MM.1S (cell line): Measurements from ENCODE around the gene OSBP.

Source experiments
- EZH2 ChIP-seq: fragments of 300-600 bp; sonication (generic); optimal IDR thresholded peaks from 2 replicates; pipeline ENCODE3; 2017; ENCODE audit warnings: low read depth, mild to moderate bottlenecking, antibody characterized with exemption, low read length, mixed read lengths
- EZH2phosphoT487 ChIP-seq: fragments of 300-600 bp; sonication (generic); IDR thresholded peaks from 2 replicates; pipeline ENCODE4 v1.6.1; 2018; ENCODE audit warnings: antibody characterized with exemption, low read length
- TF ChIP-seq, protein P1 (sequence below): fragments of 300-600 bp; sonication (generic); IDR thresholded peaks from 2 replicates; pipeline ENCODE4 v1.5.1; 2016; ENCODE audit warnings: antibody characterized with exemption, low read length, mixed read lengths

GRCh38 chr11:59532620-59533019, 83.0 kb downstream of the OSBP start:
- TF ChIP-seq, protein P1, sequence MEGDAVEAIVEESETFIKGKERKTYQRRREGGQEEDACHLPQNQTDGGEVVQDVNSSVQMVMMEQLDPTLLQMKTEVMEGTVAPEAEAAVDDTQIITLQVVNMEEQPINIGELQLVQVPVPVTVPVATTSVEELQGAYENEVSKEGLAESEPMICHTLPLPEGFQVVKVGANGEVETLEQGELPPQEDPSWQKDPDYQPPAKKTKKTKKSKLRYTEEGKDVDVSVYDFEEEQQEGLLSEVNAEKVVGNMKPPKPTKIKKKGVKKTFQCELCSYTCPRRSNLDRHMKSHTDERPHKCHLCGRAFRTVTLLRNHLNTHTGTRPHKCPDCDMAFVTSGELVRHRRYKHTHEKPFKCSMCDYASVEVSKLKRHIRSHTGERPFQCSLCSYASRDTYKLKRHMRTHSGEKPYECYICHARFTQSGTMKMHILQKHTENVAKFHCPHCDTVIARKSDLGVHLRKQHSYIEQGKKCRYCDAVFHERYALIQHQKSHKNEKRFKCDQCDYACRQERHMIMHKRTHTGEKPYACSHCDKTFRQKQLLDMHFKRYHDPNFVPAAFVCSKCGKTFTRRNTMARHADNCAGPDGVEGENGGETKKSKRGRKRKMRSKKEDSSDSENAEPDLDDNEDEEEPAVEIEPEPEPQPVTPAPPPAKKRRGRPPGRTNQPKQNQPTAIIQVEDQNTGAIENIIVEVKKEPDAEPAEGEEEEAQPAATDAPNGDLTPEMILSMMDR: no peak
- TF ChIP-seq EZH2: no peak
- TF ChIP-seq EZH2phosphoT487: no peak
